ENCODE measurements around the gene BRWD1. TPM values are rescaled to one million over a fixed set of nuclear protein-coding genes. Genes with fewer than 3 reads are reported as not detected.
"Not testable (repeated sequence)": the region's sequence is repeated elsewhere in the genome, so short reads cannot be mapped to it uniquely, and the experiment has no call there.

The BRWD1 gene
- total RNA-seq, 2 experiments from 2014 or later, result 16.5 to 18.2 TPM

GRCh38 chr21:39164523-39164922 is 148.9 kb downstream of the BRWD1 start:
- peaks cover 20% of the 10 kb centered on the region for H3K9me3 Mint-ChIP-seq
- H3K27me3 Mint-ChIP-seq, result no peaks in the 10 kb centered on the region
- H3K27ac Mint-ChIP-seq, result no peak overlapping the region
- H3K4me3 Mint-ChIP-seq, result no peak overlapping the region
- H3K36me3 Mint-ChIP-seq, result peaks cover 8% of the 10 kb centered on the region
- DNase-seq, result no peak
- H3K4me1 Mint-ChIP-seq, result no peaks in the 10 kb centered on the region

DNA sequence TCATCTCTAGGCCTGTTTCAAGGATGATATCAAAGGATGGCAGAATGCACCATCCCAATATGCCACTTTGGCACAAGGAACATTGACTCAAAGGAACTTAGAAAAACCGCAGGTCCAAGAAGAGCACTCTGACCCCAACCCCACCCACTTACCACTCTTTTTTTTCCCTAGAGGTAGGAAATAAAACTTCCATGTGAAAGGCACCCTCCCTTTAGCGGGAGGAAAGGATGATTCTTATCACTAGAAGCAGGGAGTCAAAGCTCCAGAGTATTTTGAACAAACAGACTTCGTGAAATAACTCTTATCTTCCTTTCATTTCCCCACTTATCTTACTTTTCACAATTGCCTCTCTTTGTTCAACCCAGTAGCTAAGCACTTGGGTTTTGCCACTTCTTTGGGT is 152.4 kb downstream of the BRWD1 start:
- Mint-ChIP-seq H3K9me3 (peaks cover 18% of the 10 kb centered on the region), H3K4me1 (no peaks in the 10 kb centered on the region), H3K27ac (no peak overlapping the region), H3K4me3 (no peak overlapping the region), H3K36me3 (peaks cover 2% of the 10 kb centered on the region), H3K27me3 (no peaks in the 10 kb centered on the region)
- DNase-seq, result no peak

GRCh38 chr21:39159342-39160063 is 153.9 kb downstream of the BRWD1 start:
- no peak overlapping the region for H3K4me3 Mint-ChIP-seq
- DNase-seq, result no peak
- H3K9me3 Mint-ChIP-seq, result peaks cover 12% of the 10 kb centered on the region
- no peaks in the 10 kb centered on the region for H3K36me3 Mint-ChIP-seq
- no peaks in the 10 kb centered on the region for H3K4me1 Mint-ChIP-seq
- H3K27me3 Mint-ChIP-seq, result no peaks in the 10 kb centered on the region
- H3K27ac Mint-ChIP-seq, result no peak overlapping the region

GRCh38 chr21:39157241-39157640 is 156.2 kb downstream of the BRWD1 start:
- not testable (repeated sequence) for H3K27me3 Mint-ChIP-seq, H3K9me3 Mint-ChIP-seq, DNase-seq, H3K27ac Mint-ChIP-seq, H3K4me1 Mint-ChIP-seq, H3K36me3 Mint-ChIP-seq, H3K4me3 Mint-ChIP-seq

DNA sequence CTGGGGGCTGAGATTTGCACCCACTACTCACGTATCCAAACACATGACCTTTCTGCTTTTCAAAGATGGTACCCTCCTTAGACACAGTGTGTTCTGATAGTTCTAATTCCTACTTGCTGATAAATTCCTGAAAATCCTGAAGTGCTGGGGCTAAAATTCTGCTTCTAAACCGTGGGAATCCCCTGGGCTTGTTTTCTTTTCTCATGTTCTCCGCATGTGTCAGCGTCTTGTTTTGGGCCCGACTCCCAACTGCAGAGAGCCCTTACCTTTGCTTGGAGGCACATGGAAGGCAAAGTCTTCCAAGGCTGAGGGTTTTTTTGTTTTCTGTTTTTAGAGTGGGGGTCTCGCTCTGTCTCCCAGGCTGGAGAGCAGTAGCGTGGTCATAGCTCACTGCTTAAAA is 157.4 kb downstream of the BRWD1 start:
- Mint-ChIP-seq H3K4me1 (no peaks in the 10 kb centered on the region), H3K9me3 (no peaks in the 10 kb centered on the region), H3K27ac (no peak overlapping the region), H3K4me3 (no peak overlapping the region), H3K27me3 (no peaks in the 10 kb centered on the region), H3K36me3 (no peaks in the 10 kb centered on the region)
- DNase-seq, result no peak

DNA sequence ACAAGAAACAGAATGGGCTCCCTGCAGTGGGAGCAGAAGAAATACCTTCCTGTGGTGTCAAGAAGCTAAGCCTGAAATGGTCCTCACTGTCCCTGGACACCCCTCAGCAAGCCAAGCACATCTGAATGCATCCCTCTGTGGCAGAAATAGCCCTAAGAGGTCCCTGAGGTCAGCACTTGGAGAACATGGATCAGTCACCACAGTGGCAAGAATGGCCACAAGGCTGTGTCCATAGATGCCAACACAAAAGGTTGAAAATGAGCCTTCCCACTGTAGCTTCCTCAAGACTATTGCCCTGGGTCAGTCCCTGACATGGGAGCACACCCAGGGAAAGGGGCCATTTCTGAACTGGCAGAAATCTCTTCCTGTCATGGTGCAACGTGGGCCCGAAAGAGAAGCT is 157.9 kb downstream of the BRWD1 start:
- H3K4me3 Mint-ChIP-seq, result no peak overlapping the region
- H3K36me3 Mint-ChIP-seq, result no peaks in the 10 kb centered on the region
- H3K27me3 Mint-ChIP-seq, result no peaks in the 10 kb centered on the region
- H3K27ac Mint-ChIP-seq, result no peak overlapping the region
- H3K4me1 Mint-ChIP-seq, result no peaks in the 10 kb centered on the region
- H3K9me3 Mint-ChIP-seq, result no peaks in the 10 kb centered on the region
- no peak for DNase-seq

DNA sequence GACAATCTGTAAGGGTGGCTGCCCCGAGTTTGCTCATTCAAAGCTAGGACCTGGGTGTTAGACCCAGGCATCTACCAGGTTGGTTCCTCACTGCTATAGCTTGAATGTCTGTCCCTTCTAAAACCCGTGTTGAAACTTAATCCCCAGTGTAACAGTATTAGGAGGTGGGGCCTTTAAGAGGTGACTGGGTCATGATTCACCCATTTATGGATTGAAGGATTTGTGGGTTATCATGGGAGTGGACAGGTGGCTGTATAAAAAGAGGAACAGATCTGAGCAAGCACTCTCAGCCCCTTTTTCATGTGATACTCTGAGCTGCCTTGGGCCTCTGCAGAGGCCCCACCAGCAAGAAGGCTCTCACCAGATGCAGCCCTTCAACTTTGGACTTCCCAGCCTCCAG is 159.6 kb downstream of the BRWD1 start:
- Mint-ChIP-seq H3K4me1 (no peaks in the 10 kb centered on the region), H3K9me3 (no peaks in the 10 kb centered on the region), H3K27me3 (no peaks in the 10 kb centered on the region), H3K4me3 (no peak overlapping the region), H3K27ac (no peak overlapping the region), H3K36me3 (no peaks in the 10 kb centered on the region)
- DNase-seq, result no peak

GRCh38 chr21:39153373-39153772 is 160.1 kb downstream of the BRWD1 start:
- no peak for DNase-seq
- no peak overlapping the region for H3K27ac Mint-ChIP-seq
- no peak overlapping the region for H3K4me3 Mint-ChIP-seq
- H3K4me1 Mint-ChIP-seq, result no peaks in the 10 kb centered on the region
- H3K36me3 Mint-ChIP-seq, result no peaks in the 10 kb centered on the region
- no peaks in the 10 kb centered on the region for H3K9me3 Mint-ChIP-seq
- H3K27me3 Mint-ChIP-seq, result no peaks in the 10 kb centered on the region

DNA sequence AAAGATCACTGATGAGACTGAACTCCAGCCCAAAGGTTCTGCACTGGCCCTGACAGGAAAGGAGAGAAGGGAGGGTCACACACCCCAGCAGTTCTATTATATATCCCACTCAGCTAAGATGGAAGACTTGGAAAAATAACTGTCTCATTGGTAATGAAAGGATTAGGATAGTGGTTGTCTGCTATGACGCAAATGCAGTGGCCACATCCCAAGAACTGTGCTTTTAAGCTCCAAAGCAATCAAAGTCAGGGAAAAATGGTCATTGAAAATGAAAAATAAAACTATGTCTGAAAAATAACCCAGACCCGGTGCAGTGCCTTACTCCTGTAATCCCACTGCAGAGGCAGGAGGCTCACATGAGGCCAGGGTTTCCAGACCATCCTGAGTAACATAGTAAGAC is 161.2 kb downstream of the BRWD1 start:
- Mint-ChIP-seq H3K27me3 (no peaks in the 10 kb centered on the region), H3K4me1 (no peaks in the 10 kb centered on the region), H3K36me3 (no peaks in the 10 kb centered on the region), H3K27ac (no peak overlapping the region), H3K9me3 (no peaks in the 10 kb centered on the region), H3K4me3 (no peak overlapping the region)
- no peak for DNase-seq

DNA sequence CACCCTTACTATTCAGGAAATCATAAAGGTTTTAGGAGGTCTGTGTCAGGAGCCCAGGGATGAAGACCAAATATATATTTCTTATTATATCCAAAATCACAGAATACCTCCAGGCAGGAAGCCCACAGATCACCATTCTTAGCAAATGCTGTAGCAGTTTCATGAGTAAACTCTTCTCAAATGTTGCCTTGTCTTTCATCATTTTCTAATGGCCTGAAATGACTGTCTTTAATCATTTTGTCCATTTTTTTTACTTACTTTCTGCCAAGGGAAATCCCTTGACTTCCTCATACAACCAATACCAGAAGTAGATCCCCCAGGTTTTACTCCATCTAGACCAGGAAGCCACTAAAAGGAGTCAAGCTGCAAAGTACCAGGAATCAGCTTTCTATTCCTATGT is 162.6 kb downstream of the BRWD1 start:
- Mint-ChIP-seq H3K27ac (no peak overlapping the region), H3K27me3 (no peaks in the 10 kb centered on the region), H3K4me3 (no peak overlapping the region), H3K36me3 (no peaks in the 10 kb centered on the region), H3K9me3 (no peaks in the 10 kb centered on the region), H3K4me1 (no peaks in the 10 kb centered on the region)
- DNase-seq, result no peak

DNA sequence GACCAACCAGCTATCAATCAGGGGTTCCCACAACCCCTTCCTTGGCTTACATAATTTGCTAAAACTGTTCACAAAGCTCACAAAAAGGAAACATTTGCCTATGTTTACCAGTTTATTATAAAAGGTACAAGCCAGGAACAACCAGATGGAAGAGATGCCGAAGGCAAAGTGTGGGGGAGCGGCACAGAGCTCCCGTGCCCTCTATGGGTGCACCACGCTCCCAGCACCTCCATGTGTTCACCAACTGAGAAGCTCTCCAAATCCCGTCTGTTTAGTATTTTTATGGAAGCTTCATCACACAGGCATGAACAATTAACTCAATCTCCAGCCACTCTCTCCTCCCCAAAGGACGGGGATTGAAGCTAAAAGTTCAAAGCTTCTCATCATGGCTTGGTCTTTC is 163.1 kb downstream of the BRWD1 start:
- H3K9me3 Mint-ChIP-seq, result no peaks in the 10 kb centered on the region
- H3K36me3 Mint-ChIP-seq, result no peaks in the 10 kb centered on the region
- H3K4me3 Mint-ChIP-seq, result no peak overlapping the region
- DNase-seq, result no peak
- H3K27me3 Mint-ChIP-seq, result no peaks in the 10 kb centered on the region
- no peak overlapping the region for H3K27ac Mint-ChIP-seq
- no peaks in the 10 kb centered on the region for H3K4me1 Mint-ChIP-seq

DNA sequence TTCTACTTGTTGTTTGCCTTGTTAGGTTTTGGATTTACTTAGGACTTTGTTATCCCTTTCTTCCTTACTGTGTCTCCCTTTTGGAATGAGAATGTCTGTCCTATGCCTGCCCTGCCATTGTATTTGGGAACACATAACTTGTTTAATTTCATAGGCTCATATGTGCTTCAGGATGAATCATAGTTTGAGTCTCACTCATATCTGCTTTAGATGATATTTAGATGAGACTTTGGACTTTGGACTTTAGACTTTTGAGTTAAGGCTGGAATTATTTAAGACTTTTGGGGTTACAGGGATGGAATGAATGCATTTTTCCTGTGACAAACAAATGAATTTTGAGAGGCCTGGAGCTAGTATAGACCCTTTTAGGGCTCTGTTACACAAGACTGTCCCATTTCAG is 163.6 kb downstream of the BRWD1 start:
- Mint-ChIP-seq H3K36me3 (no peaks in the 10 kb centered on the region), H3K4me3 (no peak overlapping the region), H3K4me1 (no peaks in the 10 kb centered on the region), H3K27ac (no peak overlapping the region), H3K9me3 (no peaks in the 10 kb centered on the region), H3K27me3 (no peaks in the 10 kb centered on the region)
- no peak for DNase-seq

- Mint-ChIP-seq H3K4me1 (no peaks in the 10 kb centered on the region), H3K27ac (no peak overlapping the region), H3K36me3 (no peaks in the 10 kb centered on the region), H3K27me3 (no peaks in the 10 kb centered on the region), H3K4me3 (no peak overlapping the region), H3K9me3 (no peaks in the 10 kb centered on the region)
- no peak for DNase-seq
These were observed 164.5 kb downstream of the BRWD1 start for GRCh38 chr21:39148975-39149374.

DNA sequence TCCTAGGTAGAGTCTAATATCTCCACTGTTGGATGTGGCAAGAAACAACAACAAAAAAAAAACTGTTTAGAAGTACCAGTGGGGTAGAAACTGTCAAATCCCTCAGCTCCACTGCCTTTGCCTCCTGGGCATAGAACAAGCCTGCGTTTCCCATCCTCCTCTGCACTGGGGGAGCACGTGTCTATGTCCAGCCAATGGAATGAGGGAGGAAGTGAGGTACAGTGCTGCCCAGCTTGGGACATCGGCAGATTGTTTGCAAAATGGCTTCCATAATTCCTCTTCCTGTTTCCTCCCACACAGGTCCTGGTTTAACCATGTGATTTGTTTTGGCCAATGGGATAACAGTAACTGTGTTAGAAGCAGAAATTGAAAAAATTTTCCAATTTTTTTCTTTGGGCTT is 169.2 kb downstream of the BRWD1 start:
- Mint-ChIP-seq H3K27ac (no peak overlapping the region), H3K36me3 (no peaks in the 10 kb centered on the region), H3K27me3 (no peaks in the 10 kb centered on the region), H3K9me3 (no peaks in the 10 kb centered on the region), H3K4me3 (no peak overlapping the region), H3K4me1 (no peaks in the 10 kb centered on the region)
- DNase-seq, result no peak

DNA sequence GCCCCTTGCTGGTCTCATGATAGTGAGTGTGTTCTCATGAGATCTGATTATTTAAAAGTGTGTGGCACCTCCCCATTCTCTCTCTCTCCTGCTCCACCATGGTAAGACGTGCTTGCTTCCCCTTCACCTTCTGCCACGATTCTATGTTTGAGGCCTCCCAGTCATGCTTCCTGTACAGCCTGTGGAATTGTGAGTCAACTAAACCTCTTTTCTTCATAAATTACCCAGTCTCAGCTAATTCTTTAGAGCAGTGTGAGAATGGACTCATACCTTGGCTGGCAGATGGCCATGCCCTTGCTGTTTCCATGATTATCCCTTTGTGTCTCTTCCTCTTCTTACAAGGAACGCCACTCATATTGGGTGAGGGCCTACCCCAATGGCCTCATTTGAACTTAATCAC is 170.5 kb downstream of the BRWD1 start:
- Mint-ChIP-seq H3K27me3 (no peaks in the 10 kb centered on the region), H3K9me3 (no peaks in the 10 kb centered on the region), H3K4me1 (no peaks in the 10 kb centered on the region), H3K36me3 (no peaks in the 10 kb centered on the region), H3K4me3 (no peak overlapping the region), H3K27ac (no peak overlapping the region)
- DNase-seq, result no peak

DNA sequence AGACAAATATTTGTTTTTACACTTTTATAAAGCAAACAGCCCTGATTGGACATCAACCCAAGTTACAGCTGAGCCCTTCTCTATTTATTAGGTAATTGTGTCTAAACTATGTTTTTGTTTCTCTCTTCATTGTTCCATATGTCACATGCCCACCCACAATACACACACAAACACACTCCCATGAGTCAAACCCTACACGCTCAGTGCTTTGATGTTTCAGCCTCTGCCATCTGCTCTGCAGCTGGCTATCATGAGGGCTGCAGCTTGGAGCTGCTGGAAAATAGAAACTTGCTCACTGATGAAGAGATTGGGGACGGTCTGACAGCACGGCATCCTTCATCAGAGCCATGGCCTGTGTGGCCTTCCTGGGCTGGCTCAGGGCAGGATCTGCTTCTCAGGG is 171.9 kb downstream of the BRWD1 start:
- H3K27me3 Mint-ChIP-seq, result no peaks in the 10 kb centered on the region
- DNase-seq, result no peak
- no peak overlapping the region for H3K4me3 Mint-ChIP-seq
- no peaks in the 10 kb centered on the region for H3K4me1 Mint-ChIP-seq
- no peaks in the 10 kb centered on the region for H3K36me3 Mint-ChIP-seq
- H3K9me3 Mint-ChIP-seq, result no peaks in the 10 kb centered on the region
- H3K27ac Mint-ChIP-seq, result no peak overlapping the region

Data from activated naive CD8-positive, alpha-beta T cell treated with anti-CD3 and anti-CD28 coated beads for 36 hours (primary cell).